ENCODE measurements around the gene PDGFB.

DNA sequence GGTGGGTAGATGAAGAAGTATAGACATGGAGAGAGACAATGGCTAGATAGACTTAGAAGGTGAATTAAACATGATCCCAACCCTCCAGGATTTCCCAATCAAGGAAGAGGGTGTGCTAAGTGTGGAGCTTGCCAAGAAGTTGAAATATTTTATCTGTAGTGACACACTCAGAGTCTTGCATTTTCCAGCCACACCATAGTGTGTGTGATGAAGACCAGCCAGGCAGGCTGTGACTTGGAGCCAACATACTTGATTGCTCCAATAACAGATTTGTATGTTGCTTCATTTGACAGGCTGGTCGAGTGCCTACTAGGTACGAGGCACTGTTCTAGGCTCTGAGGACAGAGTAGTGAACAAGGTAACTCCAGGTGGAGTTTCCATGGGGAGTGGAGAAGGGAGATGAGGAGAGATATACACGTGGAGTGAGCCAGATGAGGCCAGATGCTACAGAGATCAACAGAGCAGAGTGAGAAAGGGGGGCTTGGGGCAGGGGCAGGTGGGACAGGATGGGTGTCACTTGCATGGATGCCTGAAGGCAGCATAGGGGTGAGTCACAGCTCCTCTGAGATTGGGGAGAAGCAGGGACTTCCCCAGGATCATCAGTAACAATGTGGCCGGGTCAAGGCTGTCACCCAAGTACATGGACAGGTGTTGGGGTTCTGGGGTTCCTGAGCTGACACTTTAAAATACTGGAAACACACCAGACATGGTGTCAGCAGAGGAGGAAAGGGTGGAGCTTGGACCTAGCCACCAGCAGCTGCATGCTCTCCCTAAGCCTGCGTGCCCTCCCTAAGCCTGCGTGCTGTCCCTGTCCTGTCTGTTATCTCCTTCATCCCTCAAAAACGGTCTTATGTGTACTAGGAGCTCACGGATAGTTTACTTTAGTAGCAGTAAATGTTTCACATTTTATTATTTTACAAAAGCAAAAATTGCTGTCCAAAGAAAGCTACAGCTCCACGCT is 23.6 kb downstream of the PDGFB start:
- TF ChIP-seq CTCF (conservative IDR thresholded peaks at IDR 0.05; ENCODE audit: low read depth in 2 of 2) (no peak), POLR2AphosphoS5 (IDR thresholded peaks at IDR 0.05; ENCODE audit: low read depth) (no peak), REST (IDR thresholded peaks at IDR 0.05; ENCODE audit: unreplicated experiment) (no peak), JUNB (IDR thresholded peaks at IDR 0.05; ENCODE audit: unreplicated experiment) (no peak), CREB1 (CRISPR knock-in tag; IDR thresholded peaks at IDR 0.05; ENCODE audit: low read depth) (no peak), NANOG (IDR thresholded peaks at IDR 0.05; ENCODE audit: borderline replicate concordance) (no peak), EZH2 (IDR thresholded peaks at IDR 0.05; ENCODE audit: low read depth, unreplicated experiment) (no peak), ZNF331 (CRISPR knock-in tag; IDR thresholded peaks at IDR 0.05; ENCODE audit: low read depth) (no peak), EZH2phosphoT487 (IDR thresholded peaks at IDR 0.05; ENCODE audit: unreplicated experiment) (no peak), ETS1 (IDR thresholded peaks at IDR 0.05) (no peak), STAT1 (IDR thresholded peaks at IDR 0.05; ENCODE audit: unreplicated experiment) (no peak), ZNF114 (CRISPR knock-in tag; IDR thresholded peaks at IDR 0.05) (no peak), ZNF462 (CRISPR knock-in tag; IDR thresholded peaks at IDR 0.05) (no peak)

All from GM23338 (cell line).